NCI-H2029 treated with DMSO at 0.1 percent for 48 hours (cell line): ENCODE results near the gene DUSP3.

Source experiments
- DNase-seq: peaks from one replicate; lab custom pipeline; 2025; lab: John Stamatoyannopoulos, UW

DUSP3 gene

GRCh38 chr17:43732958-43733357 lies 45.8 kb downstream of the DUSP3 start:
- no peak for DNase-seq

GRCh38 chr17:43728081-43728480 lies 50.7 kb downstream of the DUSP3 start:
- DNase-seq: no peak

- no peak for DNase-seq
Observed at GRCh38 chr17:43723697-43724359, 54.9 kb downstream of the DUSP3 start.

GRCh38 chr17:43722870-43723665 lies 55.7 kb downstream of the DUSP3 start:
- no peak for DNase-seq

GRCh38 chr17:43722269-43722619 lies 56.5 kb downstream of the DUSP3 start:
- no peak for DNase-seq

GRCh38 chr17:43721537-43722268 lies 57.1 kb downstream of the DUSP3 start:
- DNase-seq: no peak

GRCh38 chr17:43720311-43721060 lies 58.3 kb downstream of the DUSP3 start:
- no peak for DNase-seq

GRCh38 chr17:43719578-43719977 lies 59.2 kb downstream of the DUSP3 start:
- no peak for DNase-seq

- DNase-seq: no peak
Observed at GRCh38 chr17:43718544-43718943, 60.2 kb downstream of the DUSP3 start.

GRCh38 chr17:43717913-43718312 lies 60.9 kb downstream of the DUSP3 start:
- DNase-seq: no peak
